Sigmoid colon (tissue), 7 donors: ENCODE data around the gene KIF19. TPM values are rescaled to one million over a fixed set of nuclear protein-coding genes. Genes with fewer than 3 reads are reported as not detected.

ENCODE experiments used
- DNase-seq: peaks from one replicate; pipeline ENCODE4 v3.0.0-alpha.2; 2019
- H3K27ac ChIP-seq, 4 donors: fragments of 200-600 bp; sonication (generic); one replicate each; pipeline ENCODE4 v1.5.1; 2016 to 2019; ENCODE audit warnings: mild to moderate bottlenecking in 1 of 4
- H3K27me3 ChIP-seq, 3 donors: fragments of 200-600 bp; sonication (generic); one replicate each; pipeline ENCODE4 v1.5.1; 2019; ENCODE audit warnings: mild to moderate bottlenecking in 1 of 3
- H3K36me3 ChIP-seq, 4 donors: fragments of 200-600 bp; sonication (generic); one replicate each; pipeline ENCODE4 v1.5.1; 2016 to 2019
- H3K4me1 ChIP-seq, 4 donors: fragments of 200-600 bp; sonication (generic); one replicate each; pipeline ENCODE4 v1.5.1; 2017 to 2019
- H3K4me3 ChIP-seq, 4 donors: fragments of 200-600 bp; sonication (generic); one replicate each; pipeline ENCODE4 v1.5.1; 2017 to 2019; ENCODE audit warnings: mild to moderate bottlenecking in 2 of 4, moderate library complexity in 1 of 4
- H3K9me3 ChIP-seq, 4 donors: fragments of 200-600 bp in 3 of 4; sonication (generic) in 3 of 4; one replicate each; pipeline versions ENCODE4 v1.5.1 to v1.6.1; 2013 to 2019
- EP300 ChIP-seq, 4 donors: sonication (generic); formaldehyde crosslinking; IDR thresholded peaks; one replicate each; pipeline ENCODE4 v1.6.1; 2017; ENCODE audit warnings: antibody characterized with exemption in 4 of 4
- POLR2A ChIP-seq, 2 donors: fragments of 450-650 bp; IDR thresholded peaks; one replicate each; pipeline ENCODE4 v1.6.1; 2016; ENCODE audit warnings: antibody characterized with exemption in 2 of 2, mild to moderate bottlenecking in 2 of 2, moderate library complexity in 2 of 2
- POLR2AphosphoS5 ChIP-seq, 4 donors: sonication (generic); formaldehyde crosslinking; IDR thresholded peaks; one replicate each; pipeline ENCODE4 v1.6.1; 2017; ENCODE audit warnings: antibody characterized with exemption in 4 of 4
- WGBS, 2 donors: extraction: QIAGEN DNeasy Blood & Tissue Kit; methylation state at CpG; one replicate each; pipeline ENCODE4 v1.1.7; 2013; 5-methylcytosine and 5-hydroxymethylcytosine counted together
- intact Hi-C: fragments of 100-400 bp; cut with DNase I; formaldehyde crosslinking; loops from one replicate; pipeline ENCODE4 v1.15.1; 2023
- polyA plus RNA-seq, 3 donors: library from polyadenylated mRNA; stranded (reverse); fragments of 200-250 nt; gene quantifications; one replicate each; pipeline ENCODE4 v1.2.3, GENCODE V29; 2013
- total RNA-seq, 4 donors: library from RNA; depleted of rRNA; stranded (reverse); fragments of >200 nt; gene quantifications; one replicate each; pipeline ENCODE4 v1.1.0, GENCODE V29; 2016
- TF ChIP-seq, protein P1 (sequence below), 4 experiments: fragments of 450-650 bp in 3 of 4; fragments of 200-600 bp in 1 of 4; IDR thresholded peaks; one replicate each; pipeline ENCODE4 v1.5.1; 2016 to 2019; ENCODE audit warnings: antibody characterized with exemption in 4 of 4, mild to moderate bottlenecking in 3 of 4, moderate library complexity in 2 of 4
- donor health status: healthy with polysubstance abuse.
- donor health status: Bipolar disorder and iron deficiency.
- donor health status: healthy.

KIF19 gene
- total and polyA plus RNA-seq, 7 donors: 0.36 to 3.3 (median 0.80) TPM; not detected in 1

DNA sequence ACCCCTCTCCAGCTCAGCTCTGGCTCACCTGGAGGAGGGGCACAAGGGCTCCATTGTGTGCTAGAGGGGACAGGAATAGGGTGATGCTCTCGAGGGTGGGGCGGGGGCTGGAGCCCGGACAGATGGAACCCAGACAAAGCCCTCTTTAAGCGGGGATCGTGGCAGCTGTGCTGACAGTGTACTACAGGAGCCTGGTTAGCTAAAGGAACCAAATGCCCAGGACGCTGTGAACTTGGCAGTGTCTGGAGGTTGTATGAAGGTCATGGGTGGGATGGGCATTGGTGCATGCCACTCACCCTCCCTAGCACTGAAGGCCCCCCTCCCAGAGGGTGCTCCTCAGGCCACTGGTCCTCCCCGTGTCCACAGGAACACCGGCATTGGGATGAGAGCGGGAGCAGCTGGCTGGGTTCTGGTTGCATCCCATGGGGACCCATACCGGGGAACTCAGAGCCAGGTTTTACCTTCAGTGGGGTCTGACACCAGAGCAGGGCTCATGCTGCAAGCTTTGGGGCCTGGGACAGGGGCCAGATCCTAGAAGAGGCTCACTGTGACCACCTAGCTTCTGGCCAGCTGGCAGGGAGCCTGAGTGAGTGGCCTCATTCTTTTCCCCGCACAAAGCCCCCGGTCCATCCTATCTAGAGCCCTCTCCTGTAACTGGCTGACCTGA lies 11.9 kb downstream of the KIF19 start:
- Histone ChIP-seq H3K27me3 (peaks cover 0 to 32% (median 0%) of the 10 kb centered on the region in 3 donors), H3K27ac (no peak overlapping the region), H3K4me1 (no peaks in the 10 kb centered on the region), H3K36me3 (no peaks in the 10 kb centered on the region), H3K9me3 (peaks cover 0 to 2% (median 0%) of the 10 kb centered on the region in 4 donors), H3K4me3 (no peak overlapping the region)
- DNase-seq: no peak
- intact Hi-C loops: no loop called here
- 54 to 74% methylated on average over 12 of the region's 12 CpGs for WGBS, 2 donors
- TF ChIP-seq, protein P1, sequence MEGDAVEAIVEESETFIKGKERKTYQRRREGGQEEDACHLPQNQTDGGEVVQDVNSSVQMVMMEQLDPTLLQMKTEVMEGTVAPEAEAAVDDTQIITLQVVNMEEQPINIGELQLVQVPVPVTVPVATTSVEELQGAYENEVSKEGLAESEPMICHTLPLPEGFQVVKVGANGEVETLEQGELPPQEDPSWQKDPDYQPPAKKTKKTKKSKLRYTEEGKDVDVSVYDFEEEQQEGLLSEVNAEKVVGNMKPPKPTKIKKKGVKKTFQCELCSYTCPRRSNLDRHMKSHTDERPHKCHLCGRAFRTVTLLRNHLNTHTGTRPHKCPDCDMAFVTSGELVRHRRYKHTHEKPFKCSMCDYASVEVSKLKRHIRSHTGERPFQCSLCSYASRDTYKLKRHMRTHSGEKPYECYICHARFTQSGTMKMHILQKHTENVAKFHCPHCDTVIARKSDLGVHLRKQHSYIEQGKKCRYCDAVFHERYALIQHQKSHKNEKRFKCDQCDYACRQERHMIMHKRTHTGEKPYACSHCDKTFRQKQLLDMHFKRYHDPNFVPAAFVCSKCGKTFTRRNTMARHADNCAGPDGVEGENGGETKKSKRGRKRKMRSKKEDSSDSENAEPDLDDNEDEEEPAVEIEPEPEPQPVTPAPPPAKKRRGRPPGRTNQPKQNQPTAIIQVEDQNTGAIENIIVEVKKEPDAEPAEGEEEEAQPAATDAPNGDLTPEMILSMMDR (IDR thresholded peaks at IDR 0.05): no peak
- TF ChIP-seq EP300 (IDR thresholded peaks at IDR 0.05): no peak
- TF ChIP-seq POLR2AphosphoS5 (IDR thresholded peaks at IDR 0.05): no peak
- TF ChIP-seq POLR2A (IDR thresholded peaks at IDR 0.05): no peak

DNA sequence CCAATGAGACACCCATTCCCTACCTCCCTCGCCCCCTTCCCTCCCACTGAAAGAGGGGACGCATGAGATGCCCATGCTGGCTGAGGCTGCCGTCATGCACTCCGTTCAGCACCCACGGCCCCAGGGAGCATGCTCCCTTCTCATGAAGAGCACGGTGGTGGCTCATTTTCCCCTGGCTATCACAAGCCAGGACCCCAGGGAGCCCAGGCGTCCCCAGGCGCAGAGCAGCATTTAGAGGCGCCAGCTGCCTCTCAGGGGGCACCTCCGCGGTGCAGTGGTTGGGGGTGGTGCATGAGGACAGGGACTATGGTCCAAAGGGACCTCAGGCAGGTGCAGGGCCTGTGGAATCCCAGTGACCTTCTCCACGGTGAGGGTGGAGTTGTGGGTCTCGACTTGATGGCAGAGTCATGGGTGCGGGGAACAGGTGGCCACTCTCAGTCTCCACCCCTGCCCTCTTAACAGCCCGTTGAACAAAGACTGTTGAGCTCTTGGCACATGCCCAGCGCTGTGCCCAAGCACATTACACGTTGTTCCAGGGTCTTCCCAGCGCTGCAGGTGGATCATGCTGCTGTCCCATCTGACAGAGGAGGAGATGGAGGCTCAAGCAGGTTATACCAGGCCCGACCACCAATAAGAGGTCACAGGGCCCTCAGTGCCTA lies 13.6 kb downstream of the KIF19 start:
- 67 to 90% methylated on average over 19 of the region's 19 CpGs for WGBS, 2 donors
- Histone ChIP-seq H3K9me3 (no peaks in the 10 kb centered on the region), H3K36me3 (no peaks in the 10 kb centered on the region), H3K4me3 (no peak overlapping the region), H3K4me1 (no peaks in the 10 kb centered on the region), H3K27me3 (peaks cover 0 to 39% (median 0%) of the 10 kb centered on the region in 3 donors), H3K27ac (no peak overlapping the region)
- DNase-seq: no peak
- intact Hi-C loops: no loop called here
- no peak for TF ChIP-seq POLR2AphosphoS5 (IDR thresholded peaks at IDR 0.05)
- TF ChIP-seq, protein P1 (IDR thresholded peaks at IDR 0.05): no peak
- TF ChIP-seq EP300 (IDR thresholded peaks at IDR 0.05): no peak
- TF ChIP-seq POLR2A (IDR thresholded peaks at IDR 0.05): no peak

DNA sequence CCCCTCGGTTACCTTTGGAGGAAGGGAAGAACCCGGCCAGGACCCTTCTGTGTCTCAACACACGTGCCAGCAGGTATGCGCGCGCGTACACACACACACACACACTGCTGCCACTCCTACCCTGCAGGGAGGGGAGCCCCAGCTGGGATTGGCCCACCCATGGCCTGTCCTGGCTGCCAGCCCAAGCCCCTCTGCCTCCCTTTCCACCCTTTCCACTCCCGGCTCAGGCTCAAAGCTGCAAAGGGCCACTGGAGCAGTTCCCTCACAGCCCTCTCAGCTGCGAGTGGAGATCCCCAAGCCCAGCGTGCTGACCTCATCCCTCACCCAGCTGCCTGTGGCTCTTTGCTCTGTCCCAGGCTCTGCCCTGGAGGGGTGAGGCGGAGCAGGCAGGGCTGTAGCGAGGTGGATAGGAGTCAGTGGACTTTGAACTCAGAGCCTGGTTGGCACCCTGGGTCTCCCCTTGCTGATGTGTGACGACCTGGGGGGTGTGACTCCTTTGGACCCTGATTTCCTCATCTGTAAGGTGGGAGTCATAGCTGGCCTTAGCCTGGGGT lies 14.5 kb downstream of the KIF19 start:
- intact Hi-C loops: no loop called here
- Histone ChIP-seq H3K9me3 (no peaks in the 10 kb centered on the region), H3K36me3 (no peaks in the 10 kb centered on the region), H3K27me3 (peaks cover 0 to 46% (median 0%) of the 10 kb centered on the region in 3 donors), H3K4me1 (no peaks in the 10 kb centered on the region), H3K4me3 (no peak overlapping the region), H3K27ac (no peak overlapping the region)
- TF ChIP-seq, protein P1 (IDR thresholded peaks at IDR 0.05): no peak
- TF ChIP-seq POLR2AphosphoS5 (IDR thresholded peaks at IDR 0.05): no peak
- TF ChIP-seq POLR2A (IDR thresholded peaks at IDR 0.05): no peak
- TF ChIP-seq EP300 (IDR thresholded peaks at IDR 0.05): no peak
- DNase-seq: no peak
- 19 to 61% methylated on average over 13 of the region's 13 CpGs for WGBS, 2 donors

GRCh38 chr17:74342224-74342623 lies 16.2 kb downstream of the KIF19 start:
- Histone ChIP-seq H3K9me3 (no peaks in the 10 kb centered on the region), H3K36me3 (no peaks in the 10 kb centered on the region), H3K4me3 (no peak overlapping the region), H3K4me1 (no peaks in the 10 kb centered on the region), H3K27me3 (peaks cover 0 to 49% (median 0%) of the 10 kb centered on the region in 3 donors), H3K27ac (no peak overlapping the region)
- intact Hi-C loops: no loop called here
- WGBS, 2 donors: 77 to 86% methylated on average over 10 of the region's 10 CpGs
- no peak for DNase-seq
- TF ChIP-seq, protein P1 (IDR thresholded peaks at IDR 0.05): no peak
- TF ChIP-seq EP300 (IDR thresholded peaks at IDR 0.05) (no peak), POLR2AphosphoS5 (IDR thresholded peaks at IDR 0.05) (no peak), POLR2A (IDR thresholded peaks at IDR 0.05) (no peak)
